Mammary microvascular endothelial cell (primary cell): ENCODE results near the gene MEP1A. TPM values are rescaled to one million over a fixed set of nuclear protein-coding genes. Genes with fewer than 3 reads are reported as not detected.

Experiments
- total RNA-seq: library from RNA; depleted of rRNA; stranded (reverse); fragments of >200 nt; gene quantifications from 2 replicates; pipeline ENCODE4 v1.2.3, GENCODE V29; 2015

Gene MEP1A, protein sequence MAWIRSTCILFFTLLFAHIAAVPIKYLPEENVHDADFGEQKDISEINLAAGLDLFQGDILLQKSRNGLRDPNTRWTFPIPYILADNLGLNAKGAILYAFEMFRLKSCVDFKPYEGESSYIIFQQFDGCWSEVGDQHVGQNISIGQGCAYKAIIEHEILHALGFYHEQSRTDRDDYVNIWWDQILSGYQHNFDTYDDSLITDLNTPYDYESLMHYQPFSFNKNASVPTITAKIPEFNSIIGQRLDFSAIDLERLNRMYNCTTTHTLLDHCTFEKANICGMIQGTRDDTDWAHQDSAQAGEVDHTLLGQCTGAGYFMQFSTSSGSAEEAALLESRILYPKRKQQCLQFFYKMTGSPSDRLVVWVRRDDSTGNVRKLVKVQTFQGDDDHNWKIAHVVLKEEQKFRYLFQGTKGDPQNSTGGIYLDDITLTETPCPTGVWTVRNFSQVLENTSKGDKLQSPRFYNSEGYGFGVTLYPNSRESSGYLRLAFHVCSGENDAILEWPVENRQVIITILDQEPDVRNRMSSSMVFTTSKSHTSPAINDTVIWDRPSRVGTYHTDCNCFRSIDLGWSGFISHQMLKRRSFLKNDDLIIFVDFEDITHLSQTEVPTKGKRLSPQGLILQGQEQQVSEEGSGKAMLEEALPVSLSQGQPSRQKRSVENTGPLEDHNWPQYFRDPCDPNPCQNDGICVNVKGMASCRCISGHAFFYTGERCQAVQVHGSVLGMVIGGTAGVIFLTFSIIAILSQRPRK
- not detected in 2 replicates for total RNA-seq

DNA sequence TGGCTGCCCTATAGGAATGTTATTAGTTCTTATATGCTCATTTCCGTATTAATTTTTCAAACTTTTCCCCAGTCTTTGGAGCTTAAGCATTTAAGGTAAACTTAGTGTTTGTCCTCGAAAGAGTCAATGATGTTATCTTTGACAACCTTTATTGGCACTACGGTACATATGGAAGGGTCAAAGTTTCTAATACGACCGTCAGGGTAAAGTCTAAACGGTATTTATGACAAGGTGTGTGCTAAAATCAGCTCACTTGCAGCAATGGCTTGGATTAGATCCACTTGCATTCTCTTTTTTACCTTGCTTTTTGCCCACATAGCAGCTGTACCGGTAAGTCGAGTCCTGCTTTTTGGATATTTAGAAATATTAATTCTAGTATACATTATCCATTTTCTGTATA is at the start of gene MEP1A:
TSS of gene MEP1A (plus strand) at position 252 of the 400 bp plus-strand sequence. CDS start at position 262, 10 bp downstream.

GRCh38 chr6:46746696-46747095 is 46.5 kb upstream of the MEP1A start, which contains the start of gene ANKRD66:
Gene ANKRD66 (plus strand): TSS chr6:46746933. CDS start chr6:46751949, 5,016 bp downstream.

Other genes starting within 250 kb of the MEP1A start
- 0.20 and 0.33 TPM in 2 replicates for gene CYP39A1, start 140.6 kb upstream of the MEP1A start, total RNA-seq
- gene SLC25A27, start 140.4 kb upstream of the MEP1A start, total RNA-seq = 0.10 and 0.53 TPM in 2 replicates
- gene TDRD6, start 105.5 kb upstream of the MEP1A start, total RNA-seq = under 0.01 TPM in 1 of 2 replicates, not detected in the other
- gene PLA2G7, start 58.0 kb upstream of the MEP1A start, total RNA-seq = 0.13 TPM in 1 of 2 replicates, not detected in the other
- gene ANKRD66, start 46.5 kb upstream of the MEP1A start, total RNA-seq = not detected in 2 replicates
- 185 and 208 TPM in 2 replicates for gene ADGRF5, start 128.5 kb downstream of the MEP1A start, total RNA-seq
- gene ADGRF1, start 248.9 kb downstream of the MEP1A start, total RNA-seq = 0.60 TPM in 1 of 2 replicates, not detected in the other